Astrocyte (in vitro differentiated cells and primary cell): Measurements from ENCODE around the gene COL18A1. TPM values are rescaled to one million over a fixed set of nuclear protein-coding genes. Genes with fewer than 3 reads are reported as not detected.
A peak's percentile ranks its signal among the peaks of the same experiment; 100 is the strongest.

Experiments
- DNase-seq: peaks from one replicate; pipeline ENCODE4 v3.0.0-alpha.2; 2010; ENCODE audit warnings: low read depth
- FAIRE-seq: peaks from 2 replicates; lab custom pipeline; 2011; peaks lifted over from hg19 to GRCh38; lab: Jason Lieb, UNC
- H2AFZ ChIP-seq: 2 replicates; pipeline ENCODE4 v1.6.0; 2012; ENCODE audit warnings: low read depth, low read length, inconsistent platforms
- H3K27ac ChIP-seq: 2 replicates; pipeline ENCODE4 v1.5.1; 2011; ENCODE audit warnings: low read depth, low read length, inconsistent platforms
- H3K27me3 ChIP-seq: 2 replicates; pipeline ENCODE4 v1.6.0; 2011; ENCODE audit warnings: low read length, inconsistent platforms; ENCODE audit not compliant: insufficient read depth
- H3K36me3 ChIP-seq: 2 replicates; pipeline ENCODE4 v1.5.1; 2011; ENCODE audit warnings: low read length, inconsistent platforms; ENCODE audit not compliant: insufficient read depth
- H3K4me1 ChIP-seq: 2 replicates; pipeline ENCODE4 v1.5.1; 2011; ENCODE audit warnings: low read length, inconsistent platforms; ENCODE audit not compliant: insufficient read depth
- H3K4me2 ChIP-seq: 2 replicates; pipeline ENCODE4 v1.6.0; 2012; ENCODE audit warnings: low read length, inconsistent platforms
- H3K4me3 ChIP-seq: 2 replicates; pipeline ENCODE4 v1.5.1; 2011; ENCODE audit warnings: low read depth, mild to moderate bottlenecking, low read length, inconsistent platforms; ENCODE audit not compliant: insufficient read depth
- H3K79me2 ChIP-seq: 2 replicates; pipeline ENCODE4 v1.6.0; 2012; ENCODE audit warnings: mild to moderate bottlenecking, low read length, inconsistent platforms; ENCODE audit not compliant: insufficient read depth
- H3K9ac ChIP-seq: 2 replicates; pipeline ENCODE4 v1.6.0; 2012; ENCODE audit warnings: mild to moderate bottlenecking, low read length, inconsistent platforms
- H3K9me3 ChIP-seq: 2 replicates; pipeline ENCODE4 v1.5.1; 2012; ENCODE audit warnings: low read depth, mild to moderate bottlenecking, low read length, inconsistent platforms; ENCODE audit not compliant: insufficient read depth
- H4K20me1 ChIP-seq: 2 replicates; pipeline ENCODE4 v1.6.0; 2012; ENCODE audit warnings: low read length, inconsistent platforms; ENCODE audit not compliant: insufficient read depth
- H3K27ac Mint-ChIP-seq: one replicate; pipeline ENCODE4 v1.8.0; 2021; ENCODE audit warnings: mild to moderate bottlenecking, mixed read lengths; ENCODE audit not compliant: unreplicated experiment
- H3K27me3 Mint-ChIP-seq: one replicate; pipeline ENCODE4 v1.8.0; 2021; ENCODE audit warnings: low read depth, mixed read lengths; ENCODE audit not compliant: unreplicated experiment
- H3K36me3 Mint-ChIP-seq: one replicate; pipeline ENCODE4 v1.8.0; 2021; ENCODE audit warnings: low read depth, mixed read lengths; ENCODE audit not compliant: unreplicated experiment
- H3K4me1 Mint-ChIP-seq: one replicate; pipeline ENCODE4 v1.8.0; 2021; ENCODE audit warnings: low read depth, mixed read lengths; ENCODE audit not compliant: unreplicated experiment
- H3K4me3 Mint-ChIP-seq: one replicate; pipeline ENCODE4 v1.8.0; 2021; ENCODE audit warnings: mild to moderate bottlenecking, moderate library complexity, mixed read lengths; ENCODE audit not compliant: unreplicated experiment
- H3K9me3 Mint-ChIP-seq: one replicate; pipeline ENCODE4 v1.8.0; 2021; ENCODE audit warnings: mild to moderate bottlenecking, mixed read lengths; ENCODE audit not compliant: unreplicated experiment
- EZH2 ChIP-seq: IDR thresholded peaks from 2 replicates; pipeline ENCODE4 v1.6.1; 2012; ENCODE audit warnings: mild to moderate bottlenecking, low read length, inconsistent platforms; ENCODE audit not compliant: insufficient read depth
- total RNA-seq: library from RNA; stranded (reverse); gene quantifications from 2 replicates; pipeline ENCODE4 v1.2.1, GENCODE V29; 2021
- TF ChIP-seq, protein P1 (sequence below): IDR thresholded peaks from 2 replicates; pipeline ENCODE4 v1.5.1; 2011; ENCODE audit warnings: low read depth, mild to moderate bottlenecking, inconsistent platforms, low read length, moderate library complexity; ENCODE audit not compliant: insufficient read depth

Gene COL18A1
- total RNA-seq, 1 donor from 2014 or later, result 616 TPM

DNA sequence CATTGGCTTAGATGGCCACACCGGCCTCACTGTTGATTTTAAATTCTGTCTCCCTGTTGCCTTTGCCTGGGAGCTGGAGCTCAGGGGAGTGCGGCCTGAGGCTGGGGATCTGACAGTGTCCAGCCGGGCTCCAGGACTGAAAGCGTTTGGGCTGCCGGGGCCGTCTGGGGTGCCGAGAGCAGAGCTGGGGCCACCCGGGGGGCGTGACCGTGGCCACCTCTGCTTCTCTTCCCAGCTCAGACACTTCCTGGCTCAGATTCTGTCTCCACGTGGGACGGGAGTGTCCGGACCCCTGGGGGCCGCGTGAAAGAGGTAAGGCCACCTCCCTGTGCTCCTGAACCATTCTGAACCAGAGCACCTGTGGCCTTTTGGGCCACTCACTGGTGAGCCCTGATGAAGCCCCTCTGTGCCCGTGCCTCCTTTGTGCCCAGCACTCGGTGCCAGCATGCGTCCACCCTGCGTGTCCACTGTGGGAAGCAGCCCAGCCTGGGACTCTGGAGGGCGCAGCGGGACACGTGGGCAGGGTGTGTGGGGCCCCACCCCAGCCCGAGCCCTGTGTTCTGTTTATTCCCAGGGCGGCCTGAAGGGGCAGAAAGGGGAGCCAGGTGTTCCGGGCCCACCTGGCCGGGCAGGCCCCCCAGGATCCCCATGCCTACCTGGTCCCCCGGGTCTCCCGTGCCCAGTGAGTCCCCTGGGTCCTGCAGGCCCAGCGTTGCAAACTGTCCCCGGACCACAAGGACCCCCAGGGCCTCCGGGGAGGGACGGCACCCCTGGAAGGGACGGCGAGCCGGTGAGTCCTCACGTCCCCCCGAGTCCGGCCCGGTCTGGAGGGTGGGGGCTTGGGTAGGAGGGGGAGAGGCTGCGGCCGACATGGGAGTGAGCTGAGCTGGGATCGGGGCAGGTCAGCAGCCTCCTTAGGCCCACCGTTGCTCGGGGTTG, 72.5 kb downstream of the COL18A1 start:
- Mint-ChIP-seq H3K9me3 (no peaks in the 10 kb centered on the region), H3K36me3 (peaks cover 8% of the 10 kb centered on the region), H3K27ac (peak overlapping the region; percentile 27), H3K27me3 (no peaks in the 10 kb centered on the region), H3K4me3 (no peak overlapping the region), H3K4me1 (peaks cover 14% of the 10 kb centered on the region)
- TF ChIP-seq, protein P1, sequence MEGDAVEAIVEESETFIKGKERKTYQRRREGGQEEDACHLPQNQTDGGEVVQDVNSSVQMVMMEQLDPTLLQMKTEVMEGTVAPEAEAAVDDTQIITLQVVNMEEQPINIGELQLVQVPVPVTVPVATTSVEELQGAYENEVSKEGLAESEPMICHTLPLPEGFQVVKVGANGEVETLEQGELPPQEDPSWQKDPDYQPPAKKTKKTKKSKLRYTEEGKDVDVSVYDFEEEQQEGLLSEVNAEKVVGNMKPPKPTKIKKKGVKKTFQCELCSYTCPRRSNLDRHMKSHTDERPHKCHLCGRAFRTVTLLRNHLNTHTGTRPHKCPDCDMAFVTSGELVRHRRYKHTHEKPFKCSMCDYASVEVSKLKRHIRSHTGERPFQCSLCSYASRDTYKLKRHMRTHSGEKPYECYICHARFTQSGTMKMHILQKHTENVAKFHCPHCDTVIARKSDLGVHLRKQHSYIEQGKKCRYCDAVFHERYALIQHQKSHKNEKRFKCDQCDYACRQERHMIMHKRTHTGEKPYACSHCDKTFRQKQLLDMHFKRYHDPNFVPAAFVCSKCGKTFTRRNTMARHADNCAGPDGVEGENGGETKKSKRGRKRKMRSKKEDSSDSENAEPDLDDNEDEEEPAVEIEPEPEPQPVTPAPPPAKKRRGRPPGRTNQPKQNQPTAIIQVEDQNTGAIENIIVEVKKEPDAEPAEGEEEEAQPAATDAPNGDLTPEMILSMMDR, result no peak
- TF ChIP-seq EZH2, result no peak
- peaks cover 19% of the 10 kb centered on the region for H4K20me1 ChIP-seq
- no peak overlapping the region for H3K4me3 ChIP-seq
- FAIRE-seq, result no peak
- H3K9me3 ChIP-seq, result peaks cover 4% of the 10 kb centered on the region
- H3K4me2 ChIP-seq, result no peak overlapping the region
- H3K27ac ChIP-seq, result no peak overlapping the region
- H3K79me2 ChIP-seq, result peaks cover 18% of the 10 kb centered on the region
- no peak overlapping the region for H2AFZ ChIP-seq
- no peak overlapping the region for H3K9ac ChIP-seq
- no peaks in the 10 kb centered on the region for H3K27me3 ChIP-seq
- H3K36me3 ChIP-seq, result peaks cover 4% of the 10 kb centered on the region
- peaks cover 5% of the 10 kb centered on the region for H3K4me1 ChIP-seq
- DNase-seq, result no peak

DNA sequence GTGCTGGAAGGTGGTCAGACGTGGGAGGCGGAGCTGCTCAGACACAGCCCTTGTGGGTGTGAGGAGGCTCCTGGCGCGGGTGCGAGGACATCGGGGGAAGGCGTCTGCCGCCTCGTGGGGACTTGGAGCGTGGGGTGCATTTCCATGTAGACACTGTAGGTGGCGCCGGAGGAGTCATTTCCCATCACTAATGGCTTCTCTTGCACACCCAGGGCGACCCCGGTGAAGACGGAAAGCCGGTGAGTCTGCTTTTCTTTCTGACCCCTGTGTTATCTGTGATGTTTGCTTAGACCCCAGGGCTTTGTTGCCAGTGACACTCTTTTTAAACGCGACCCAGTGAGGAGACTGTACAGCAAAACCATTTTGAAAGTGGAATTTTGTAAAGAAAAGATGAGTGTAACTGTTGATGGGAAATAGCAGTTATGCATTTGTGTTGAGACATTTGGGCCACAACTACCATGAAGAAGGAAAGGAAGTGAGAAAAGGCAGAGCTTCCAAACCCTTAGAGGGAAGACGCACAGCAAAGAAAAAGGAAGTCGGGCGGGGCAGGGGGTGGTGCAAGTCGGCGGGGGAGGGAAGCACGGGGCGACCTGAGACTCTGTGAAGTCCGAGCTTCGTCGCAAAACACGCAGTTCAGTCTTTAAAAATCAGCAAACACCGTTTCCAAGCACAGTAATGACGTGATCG, 73.3 kb downstream of the COL18A1 start:
- peaks cover 14% of the 10 kb centered on the region for H3K4me1 Mint-ChIP-seq
- TF ChIP-seq, protein P1, result peak; percentile 77
- no peak for TF ChIP-seq EZH2
- FAIRE-seq, result peak; percentile 34
- H3K4me2 ChIP-seq, result peak overlapping the region; percentile 51
- H3K36me3 Mint-ChIP-seq, result peaks cover 8% of the 10 kb centered on the region
- peaks cover 10% of the 10 kb centered on the region for H3K79me2 ChIP-seq
- peak overlapping the region; percentile 29 for H3K27ac ChIP-seq
- peaks cover 5% of the 10 kb centered on the region for H3K4me1 ChIP-seq
- peaks cover 19% of the 10 kb centered on the region for H4K20me1 ChIP-seq
- peak overlapping the region; percentile 46 for H2AFZ ChIP-seq
- peaks cover 4% of the 10 kb centered on the region for H3K9me3 ChIP-seq
- no peaks in the 10 kb centered on the region for H3K9me3 Mint-ChIP-seq
- DNase-seq, result peak; percentile 32
- H3K4me3 ChIP-seq, result no peak overlapping the region
- H3K4me3 Mint-ChIP-seq, result no peak overlapping the region
- H3K9ac ChIP-seq, result peak overlapping the region; percentile 34
- H3K36me3 ChIP-seq, result peaks cover 4% of the 10 kb centered on the region
- peak overlapping the region; percentile 27 for H3K27ac Mint-ChIP-seq
- no peaks in the 10 kb centered on the region for H3K27me3 Mint-ChIP-seq
- H3K27me3 ChIP-seq, result no peaks in the 10 kb centered on the region
